GM19238 (cell line): Measurements from ENCODE around the gene PTPRN2.

Experiments used
- DNase-seq: peaks from one replicate; pipeline ENCODE4 v3.0.0; 2011; ENCODE audit warnings: low spot score; ENCODE audit not compliant: insufficient read length

The PTPRN2 gene

GRCh38 chr7:157664034-157664433, 923.6 kb downstream of the PTPRN2 start:
- no peak for DNase-seq

DNA sequence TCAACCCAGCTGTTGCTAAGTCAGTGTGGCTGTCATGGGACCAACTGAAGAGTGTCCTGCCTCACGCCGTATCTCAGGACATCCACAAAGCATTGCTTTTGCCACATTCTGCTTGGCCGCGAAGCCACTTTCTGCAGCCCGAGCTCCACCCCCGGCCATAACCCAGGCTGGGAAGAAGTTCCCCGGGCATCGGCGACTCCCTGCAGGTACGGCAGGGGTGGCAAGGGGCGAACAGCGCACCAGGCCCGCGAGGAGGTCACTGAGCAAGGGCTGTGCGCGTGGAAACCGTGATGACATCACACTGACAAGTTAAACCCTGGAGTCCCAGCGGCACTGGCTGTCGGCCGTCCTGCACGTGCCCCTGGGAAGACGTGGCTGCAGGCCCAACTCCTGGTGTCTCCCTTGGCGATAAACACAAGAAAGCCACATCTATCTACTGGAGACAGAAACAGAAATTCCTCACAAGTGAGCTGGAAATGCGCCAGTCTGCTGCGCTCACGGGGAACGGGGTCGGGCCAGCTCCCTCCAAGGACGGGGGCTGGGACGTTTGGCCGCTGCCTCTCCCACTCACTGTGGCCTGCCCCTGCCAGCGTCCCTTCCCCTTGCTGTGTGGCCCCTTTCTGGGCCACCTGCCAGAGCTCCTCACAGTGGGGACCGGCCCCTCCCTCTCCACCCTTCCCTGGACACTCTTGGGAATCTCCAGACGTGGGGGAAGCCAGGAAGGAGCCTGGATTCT, 924.5 kb downstream of the PTPRN2 start:
- DNase-seq = no peak

GRCh38 chr7:157662110-157662791, 925.4 kb downstream of the PTPRN2 start:
- no peak for DNase-seq

DNA sequence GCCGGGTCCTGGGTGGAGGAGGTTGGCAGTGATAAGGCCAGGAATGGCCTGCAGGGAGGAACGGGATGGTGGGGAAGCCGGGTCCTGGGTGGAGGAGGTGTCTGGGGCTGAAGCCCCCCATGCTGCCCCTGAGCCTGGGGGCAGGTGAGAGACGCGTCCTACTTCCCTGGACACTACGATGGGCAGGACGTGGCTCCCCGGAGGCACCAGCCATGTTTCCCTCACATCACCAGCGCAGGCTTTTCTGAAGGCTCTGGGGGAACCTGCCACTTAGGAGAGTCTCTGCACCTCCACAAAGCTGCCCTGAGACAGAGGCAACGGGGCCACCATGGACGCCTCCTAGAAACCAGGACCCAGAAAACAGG, 926.0 kb downstream of the PTPRN2 start:
- no peak for DNase-seq

GRCh38 chr7:157660971-157661610, 926.5 kb downstream of the PTPRN2 start:
- no peak for DNase-seq

- no peak for DNase-seq
These were observed 928.7 kb downstream of the PTPRN2 start for GRCh38 chr7:157658851-157659412.

- DNase-seq = no peak
These were observed 929.6 kb downstream of the PTPRN2 start for GRCh38 chr7:157657741-157658740.

DNA sequence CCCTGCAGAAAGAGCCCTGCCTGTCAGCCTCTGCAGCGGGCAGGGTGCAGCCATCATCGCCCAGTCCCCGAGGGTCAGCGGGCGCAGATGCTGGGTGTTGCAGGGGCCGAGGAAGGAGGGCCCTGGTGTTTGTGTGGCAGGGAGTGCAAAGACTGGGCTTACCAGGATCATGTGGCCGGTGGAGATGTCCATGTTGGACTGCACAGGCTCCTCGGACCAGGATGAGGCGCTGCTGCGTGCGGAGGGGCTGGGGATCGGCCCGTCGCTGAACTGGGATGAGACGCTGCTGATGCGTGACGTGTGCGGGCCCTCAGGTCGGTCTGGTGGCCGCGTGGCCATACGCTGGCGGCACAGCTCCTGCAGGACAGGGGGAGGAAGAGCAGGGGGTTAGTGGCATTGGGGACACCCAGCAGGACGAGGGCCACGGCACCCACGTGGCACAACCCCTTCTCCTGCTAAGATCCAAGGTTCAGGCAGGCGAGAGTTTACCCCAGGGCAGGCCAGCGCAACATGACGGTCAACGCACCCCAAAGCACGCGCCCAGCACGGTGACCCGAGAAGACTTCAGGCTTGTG, 931.3 kb downstream of the PTPRN2 start:
- no peak for DNase-seq

DNA sequence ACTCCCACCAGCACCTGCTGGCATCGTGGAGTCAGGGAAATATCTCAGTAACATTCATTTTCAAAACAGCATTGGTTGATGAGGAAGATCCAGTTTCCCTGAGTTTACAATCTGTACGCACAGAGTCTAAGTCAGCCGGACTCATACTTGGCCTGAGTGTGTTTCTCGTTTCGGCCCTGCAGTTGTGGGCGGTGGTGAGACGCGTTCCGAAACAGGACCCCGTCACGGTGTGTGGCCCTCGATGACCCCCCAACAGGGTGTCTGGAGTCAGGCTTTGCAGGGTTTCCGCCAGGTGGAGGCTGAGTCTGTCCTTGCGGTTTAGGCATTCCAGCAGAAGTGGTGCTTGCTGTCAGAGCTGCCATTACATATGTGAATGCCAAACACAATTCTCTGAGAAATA, 933.3 kb downstream of the PTPRN2 start:
- DNase-seq = no peak

- no peak for DNase-seq
These were observed 933.8 kb downstream of the PTPRN2 start for GRCh38 chr7:157653827-157654207.

- no peak for DNase-seq
These were observed 934.4 kb downstream of the PTPRN2 start for GRCh38 chr7:157652954-157653826.

GRCh38 chr7:157652161-157652953, 935.3 kb downstream of the PTPRN2 start:
- no peak for DNase-seq

- DNase-seq = no peak
These were observed 936.1 kb downstream of the PTPRN2 start for GRCh38 chr7:157651366-157652160.

GRCh38 chr7:157650801-157651200, 936.8 kb downstream of the PTPRN2 start:
- DNase-seq = no peak

GRCh38 chr7:157650131-157650631, 937.4 kb downstream of the PTPRN2 start:
- no peak for DNase-seq

GRCh38 chr7:157646551-157646950, 941.1 kb downstream of the PTPRN2 start:
- no peak for DNase-seq

- no peak for DNase-seq
These were observed 942.1 kb downstream of the PTPRN2 start for GRCh38 chr7:157645539-157645938.

GRCh38 chr7:157644946-157645345, 942.7 kb downstream of the PTPRN2 start:
- no peak for DNase-seq
